Measurements from ENCODE around the gene RPA1.

RPA1 gene

DNA sequence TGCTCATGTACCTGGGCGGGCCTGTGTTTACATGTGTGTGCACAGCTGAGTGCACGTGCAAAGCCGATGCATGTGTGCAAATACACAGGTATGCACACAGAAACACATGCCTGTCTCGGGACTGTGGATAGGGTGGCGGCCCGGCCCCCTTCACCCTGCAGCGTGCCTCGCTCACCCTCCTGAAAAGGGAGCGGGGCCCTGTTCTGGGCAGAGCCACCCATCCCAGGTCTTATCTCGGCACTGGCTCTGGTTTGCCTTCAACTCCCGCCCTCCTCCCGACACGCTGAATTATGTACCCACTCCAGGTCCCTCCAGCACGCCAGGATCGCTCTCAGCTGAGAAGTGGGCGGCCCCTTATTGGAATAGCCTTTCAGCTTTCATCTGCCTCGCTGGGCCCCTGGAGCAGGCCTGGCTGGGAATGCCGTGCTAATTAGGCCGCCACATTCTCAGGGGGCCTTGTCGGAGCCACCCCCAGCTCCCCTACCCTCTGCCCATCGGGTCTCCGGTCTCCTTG is 117.5 kb downstream of the RPA1 start:
- Histone ChIP-seq H3K9ac (ENCODE audit: low read length) (no peak overlapping the region), H3K36me3 (ENCODE audit: low read length) (no peaks in the 10 kb centered on the region), H3K9me2 (replicated peaks; ENCODE audit: insufficient read depth, low read length) (no peaks in the 10 kb centered on the region), H3K4me3 (ENCODE audit: insufficient read depth, low read length, poor library complexity, severe bottlenecking) (no peak overlapping the region), H3K27me3 (ENCODE audit: low read length) (no peaks in the 10 kb centered on the region), H3K4me2 (ENCODE audit: low read depth, low read length, poor library complexity, severe bottlenecking) (no peak overlapping the region), H3K27ac (ENCODE audit: low read depth, low read length) (no peak overlapping the region), H4K20me1 (ENCODE audit: low read depth, low read length) (no peaks in the 10 kb centered on the region), H2AFZ (ENCODE audit: low read depth, low read length, severe bottlenecking) (no peak overlapping the region), H3K9me3 (ENCODE audit: insufficient read depth, low read length) (no peaks in the 10 kb centered on the region), H3K79me2 (ENCODE audit: insufficient read depth, low read length) (no peaks in the 10 kb centered on the region), H3F3A (ENCODE audit: insufficient read depth) (no peaks in the 10 kb centered on the region)
- TF ChIP-seq, protein P1, sequence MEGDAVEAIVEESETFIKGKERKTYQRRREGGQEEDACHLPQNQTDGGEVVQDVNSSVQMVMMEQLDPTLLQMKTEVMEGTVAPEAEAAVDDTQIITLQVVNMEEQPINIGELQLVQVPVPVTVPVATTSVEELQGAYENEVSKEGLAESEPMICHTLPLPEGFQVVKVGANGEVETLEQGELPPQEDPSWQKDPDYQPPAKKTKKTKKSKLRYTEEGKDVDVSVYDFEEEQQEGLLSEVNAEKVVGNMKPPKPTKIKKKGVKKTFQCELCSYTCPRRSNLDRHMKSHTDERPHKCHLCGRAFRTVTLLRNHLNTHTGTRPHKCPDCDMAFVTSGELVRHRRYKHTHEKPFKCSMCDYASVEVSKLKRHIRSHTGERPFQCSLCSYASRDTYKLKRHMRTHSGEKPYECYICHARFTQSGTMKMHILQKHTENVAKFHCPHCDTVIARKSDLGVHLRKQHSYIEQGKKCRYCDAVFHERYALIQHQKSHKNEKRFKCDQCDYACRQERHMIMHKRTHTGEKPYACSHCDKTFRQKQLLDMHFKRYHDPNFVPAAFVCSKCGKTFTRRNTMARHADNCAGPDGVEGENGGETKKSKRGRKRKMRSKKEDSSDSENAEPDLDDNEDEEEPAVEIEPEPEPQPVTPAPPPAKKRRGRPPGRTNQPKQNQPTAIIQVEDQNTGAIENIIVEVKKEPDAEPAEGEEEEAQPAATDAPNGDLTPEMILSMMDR (IDR thresholded peaks at IDR 0.05; ENCODE audit: insufficient read depth, low read length, poor library complexity, severe bottlenecking) = no peak

DNA sequence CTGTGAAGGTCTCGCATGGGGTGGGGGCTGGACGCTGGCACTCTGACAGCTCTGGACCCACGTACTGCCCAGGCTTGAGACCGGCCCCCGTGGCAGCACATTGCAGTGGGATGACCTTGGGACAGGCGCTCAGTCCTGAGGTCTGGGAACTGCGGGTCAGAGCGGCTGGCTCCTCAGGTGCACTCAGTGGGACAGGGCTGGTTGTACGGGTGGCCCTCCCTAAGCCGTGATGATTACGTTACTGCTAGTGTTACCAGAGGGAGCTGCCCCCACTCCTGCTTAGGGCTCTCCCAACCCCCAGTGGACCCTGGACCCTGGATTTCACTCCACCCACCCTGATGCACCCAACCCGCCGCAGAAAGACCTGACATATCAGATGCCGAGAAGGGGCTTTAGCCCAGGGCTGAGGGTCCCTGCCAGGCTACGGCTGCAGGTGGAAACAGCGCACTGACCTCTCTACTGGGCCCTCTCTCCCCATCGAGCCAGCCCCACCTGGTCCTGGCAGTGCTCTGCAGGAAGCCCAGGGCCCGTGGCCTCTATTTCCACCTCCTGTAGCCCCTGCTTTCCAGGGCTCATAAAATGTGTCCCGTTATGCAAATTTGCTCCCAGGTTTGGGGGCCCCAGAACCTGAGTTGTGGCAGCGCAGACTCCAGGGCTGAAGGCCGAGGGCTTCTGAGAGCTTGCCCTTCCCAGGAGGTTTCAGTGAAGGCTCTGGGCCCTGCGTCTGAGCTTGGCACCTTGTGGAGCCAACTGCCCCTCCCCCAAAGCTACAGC is 118.1 kb downstream of the RPA1 start:
- Histone ChIP-seq H3K4me2 (ENCODE audit: low read depth, low read length, poor library complexity, severe bottlenecking) (no peak overlapping the region), H3K9me3 (ENCODE audit: insufficient read depth, low read length) (no peaks in the 10 kb centered on the region), H2AFZ (ENCODE audit: low read depth, low read length, severe bottlenecking) (no peak overlapping the region), H3K9ac (ENCODE audit: low read length) (no peak overlapping the region), H4K20me1 (ENCODE audit: low read depth, low read length) (no peaks in the 10 kb centered on the region), H3F3A (ENCODE audit: insufficient read depth) (no peaks in the 10 kb centered on the region), H3K27me3 (ENCODE audit: low read length) (no peaks in the 10 kb centered on the region), H3K79me2 (ENCODE audit: insufficient read depth, low read length) (no peaks in the 10 kb centered on the region), H3K4me3 (ENCODE audit: insufficient read depth, low read length, poor library complexity, severe bottlenecking) (no peak overlapping the region), H3K9me2 (replicated peaks; ENCODE audit: insufficient read depth, low read length) (no peaks in the 10 kb centered on the region), H3K27ac (ENCODE audit: low read depth, low read length) (no peak overlapping the region), H3K36me3 (ENCODE audit: low read length) (no peaks in the 10 kb centered on the region)
- TF ChIP-seq, protein P1 (IDR thresholded peaks at IDR 0.05; ENCODE audit: insufficient read depth, low read length, poor library complexity, severe bottlenecking) = no peak
- TF ChIP-seq EZH2phosphoT487 (conservative IDR thresholded peaks at IDR 0.05; ENCODE audit: low read length) = no peak

DNA sequence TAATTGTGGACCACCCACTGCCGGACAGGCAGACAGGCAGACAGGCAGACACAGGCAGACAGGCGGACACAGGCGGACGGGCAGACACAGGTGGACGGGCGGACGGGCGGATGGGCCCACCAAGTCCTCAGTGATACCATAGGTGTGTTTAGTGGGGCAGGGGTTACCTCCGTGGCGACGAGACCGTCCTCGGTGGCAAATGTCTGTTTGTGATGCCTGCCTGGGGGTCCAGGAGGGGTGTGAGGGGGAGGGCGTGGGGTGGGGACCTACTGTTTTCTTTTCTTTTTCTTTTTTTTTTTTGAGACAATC is 118.7 kb downstream of the RPA1 start:
- Histone ChIP-seq H3K36me3 (ENCODE audit: low read length) (no peaks in the 10 kb centered on the region), H3K4me2 (ENCODE audit: low read depth, low read length, poor library complexity, severe bottlenecking) (no peak overlapping the region), H3K27me3 (ENCODE audit: low read length) (no peaks in the 10 kb centered on the region), H3K9me3 (ENCODE audit: insufficient read depth, low read length) (no peaks in the 10 kb centered on the region), H3F3A (ENCODE audit: insufficient read depth) (no peaks in the 10 kb centered on the region), H3K4me3 (ENCODE audit: insufficient read depth, low read length, poor library complexity, severe bottlenecking) (no peak overlapping the region), H4K20me1 (ENCODE audit: low read depth, low read length) (no peaks in the 10 kb centered on the region), H2AFZ (ENCODE audit: low read depth, low read length, severe bottlenecking) (no peak overlapping the region), H3K79me2 (ENCODE audit: insufficient read depth, low read length) (no peaks in the 10 kb centered on the region), H3K9me2 (replicated peaks; ENCODE audit: insufficient read depth, low read length) (no peaks in the 10 kb centered on the region), H3K9ac (ENCODE audit: low read length) (no peak overlapping the region), H3K27ac (ENCODE audit: low read depth, low read length) (no peak overlapping the region)
- TF ChIP-seq, protein P1 (IDR thresholded peaks at IDR 0.05; ENCODE audit: insufficient read depth, low read length, poor library complexity, severe bottlenecking) = no peak
- TF ChIP-seq EZH2phosphoT487 (conservative IDR thresholded peaks at IDR 0.05; ENCODE audit: low read length) = no peak

All from SU-DHL-6 (cell line).